HL-60 (cell line): ENCODE data around the gene DIAPH3.

Experiments
- DNase-seq, 2 experiments: peaks; one replicate each; pipeline ENCODE4 v3.0.0-alpha.2; 2010 to 2020; ENCODE audit warnings: low read depth in 1 of 2, low spot score in 1 of 2
- H3K27ac ChIP-seq: fragments of 250-450 bp; sonication (Bioruptor Pico); replicated peaks from 2 replicates; pipeline ENCODE4 v1.5.1; 2020; ENCODE audit warnings: mild to moderate bottlenecking, moderate library complexity
- H3K27me3 ChIP-seq: fragments of 250-450 bp; sonication (Bioruptor Pico); 2 replicates; pipeline ENCODE4 v1.5.1; 2021; ENCODE audit warnings: mild to moderate bottlenecking, moderate library complexity; ENCODE audit not compliant: insufficient read depth, poor library complexity, severe bottlenecking
- H3K4me3 ChIP-seq: replicated peaks from 2 replicates; pipeline ENCODE4 v1.5.1; 2011; ENCODE audit warnings: mild to moderate bottlenecking, control low read depth, low read length; ENCODE audit not compliant: insufficient read depth
- CTCF ChIP-seq: IDR thresholded peaks from one replicate; pipeline ENCODE4 v1.5.1; 2011; ENCODE audit warnings: low read length, control low read depth, inconsistent platforms; ENCODE audit not compliant: insufficient read depth
- GABPA ChIP-seq: IDR thresholded peaks from 2 replicates; pipeline ENCODE4 v1.6.1; 2012; ENCODE audit warnings: low read depth
- POLR2AphosphoS5 ChIP-seq: IDR thresholded peaks from 2 replicates; pipeline ENCODE4 v1.6.1; 2012; ENCODE audit warnings: low read depth
- REST ChIP-seq: IDR thresholded peaks from 2 replicates; pipeline ENCODE4 v1.6.1; 2012; ENCODE audit warnings: low read depth; ENCODE audit not compliant: insufficient replicate concordance
- SPI1 ChIP-seq: IDR thresholded peaks from 2 replicates; pipeline ENCODE4 v1.6.1; 2012; ENCODE audit warnings: low read depth, mild to moderate bottlenecking, borderline replicate concordance

Gene DIAPH3

GRCh38 chr13:59801107-59801880, 362.4 kb downstream of the DIAPH3 start:
- TF ChIP-seq REST (no peak), POLR2AphosphoS5 (no peak), SPI1 (peak; percentile 89), GABPA (no peak), CTCF (no peak)
- no peak for DNase-seq
- H3K4me3 ChIP-seq: no peak overlapping the region

GRCh38 chr13:59793107-59793506, 370.6 kb downstream of the DIAPH3 start:
- DNase-seq: no peak
- TF ChIP-seq SPI1: no peak
- TF ChIP-seq GABPA: no peak
- TF ChIP-seq CTCF: no peak
- no peak for TF ChIP-seq REST
- Histone ChIP-seq H3K4me3 (no peak overlapping the region), H3K27me3 (no peaks in the 10 kb centered on the region), H3K27ac (no peak overlapping the region)

More at GRCh38 chr13:59801107-59801880, 362.4 kb downstream of the DIAPH3 start:
- Histone ChIP-seq H3K27ac (no peak overlapping the region), H3K27me3 (no peaks in the 10 kb centered on the region)

GRCh38 chr13:59790626-59791025, 373.1 kb downstream of the DIAPH3 start:
- DNase-seq: no peak
- no peak overlapping the region for H3K4me3 ChIP-seq
- no peak overlapping the region for H3K27ac ChIP-seq
- H3K27me3 ChIP-seq: no peaks in the 10 kb centered on the region
- TF ChIP-seq REST: no peak
- TF ChIP-seq POLR2AphosphoS5: no peak
- TF ChIP-seq GABPA: no peak
- TF ChIP-seq SPI1: no peak; the same call in 1 of the 2 replicates
- TF ChIP-seq CTCF: no peak
